SK-MEL-5 (cell line): ENCODE data around the gene CCDC107. TPM values are rescaled to one million over a fixed set of nuclear protein-coding genes. Genes with fewer than 3 reads are reported as not detected.
"Not testable (repeated sequence)": the region's sequence is repeated elsewhere in the genome, so short reads cannot be mapped to it uniquely, and the experiment has no call there.

ENCODE experiments used
- DNase-seq: peaks from one replicate; pipeline ENCODE4 v3.0.0-alpha.2; 2016; ENCODE audit warnings: low read depth, low spot score
- in situ Hi-C: cut with HindIII; loops from 2 replicates; pipeline ENCODE4 v1.10.0; 2016; ENCODE audit warnings: low sequenced_read_pairs, high pct_unique_total_duplicates, low pct_unique_long_range_greater_than_20kb
- polyA plus RNA-seq, 2 experiments: library from polyadenylated mRNA; depleted of rRNA; stranded (reverse); fragments of >200 nt; gene quantifications; 2 replicates each; pipeline ENCODE4 v1.2.3, GENCODE V29; 2015
- total RNA-seq: library from RNA; depleted of rRNA; stranded (reverse); fragments of >200 nt; shearing (Covaris generic); gene quantifications from 2 replicates; pipeline ENCODE4 v1.2.3, GENCODE V29; 2014; rRNA removed

Gene CCDC107, protein sequence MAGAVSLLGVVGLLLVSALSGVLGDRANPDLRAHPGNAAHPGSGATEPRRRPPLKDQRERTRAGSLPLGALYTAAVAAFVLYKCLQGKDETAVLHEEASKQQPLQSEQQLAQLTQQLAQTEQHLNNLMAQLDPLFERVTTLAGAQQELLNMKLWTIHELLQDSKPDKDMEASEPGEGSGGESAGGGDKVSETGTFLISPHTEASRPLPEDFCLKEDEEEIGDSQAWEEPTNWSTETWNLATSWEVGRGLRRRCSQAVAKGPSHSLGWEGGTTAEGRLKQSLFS
- 11.8 and 20.0 TPM in 2 replicates for total RNA-seq
- 15.4 and 16.2 TPM in 2 replicates for polyA plus RNA-seq (2015; cell fraction: cytosol; rRNA removed)
- polyA plus RNA-seq (2015; cell fraction: nucleus; rRNA removed) = 19.8 and 19.9 TPM in 2 replicates

DNA sequence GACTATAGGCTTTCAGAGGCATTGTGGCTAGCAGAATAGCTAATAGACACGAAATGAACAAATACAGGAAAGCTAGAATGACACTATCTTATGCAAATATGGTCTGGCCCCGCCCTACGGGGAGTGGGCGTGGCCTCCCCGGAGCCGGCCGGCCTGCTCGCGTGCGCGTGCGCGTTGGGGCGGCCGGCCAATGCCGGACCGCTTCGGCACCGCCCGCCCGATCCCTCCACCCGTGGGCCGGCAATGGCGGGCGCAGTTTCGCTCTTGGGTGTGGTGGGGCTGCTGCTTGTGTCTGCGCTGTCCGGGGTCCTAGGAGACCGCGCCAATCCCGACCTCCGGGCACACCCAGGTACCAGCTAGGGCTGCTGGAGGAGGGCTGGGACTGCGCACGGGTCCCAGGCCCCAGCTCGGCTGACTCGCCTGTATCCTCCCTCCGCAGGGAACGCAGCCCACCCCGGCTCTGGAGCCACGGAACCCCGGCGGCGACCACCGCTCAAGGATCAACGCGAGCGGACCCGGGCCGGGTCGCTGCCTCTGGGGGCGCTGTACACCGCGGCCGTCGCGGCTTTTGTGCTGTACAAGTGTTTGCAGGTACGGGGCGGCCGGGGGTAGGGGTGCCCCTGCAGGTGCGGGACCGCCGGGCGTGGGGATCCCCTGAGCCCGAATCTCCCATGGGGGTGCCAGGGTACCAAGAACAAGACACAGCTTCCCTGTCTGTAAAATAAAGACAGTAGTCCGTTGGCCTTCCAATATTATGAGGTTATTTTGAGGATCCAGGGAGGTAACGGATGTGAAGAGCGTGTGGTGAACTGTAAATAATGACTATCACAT lies at the start of gene CCDC107:
Gene CCDC107 (plus strand): TSS at position 156 of the 831 bp plus-strand sequence. CDS start 88 bp downstream, at position 244.
- peak; percentile 75 for DNase-seq
- in situ Hi-C loops = no loop called here

DNA sequence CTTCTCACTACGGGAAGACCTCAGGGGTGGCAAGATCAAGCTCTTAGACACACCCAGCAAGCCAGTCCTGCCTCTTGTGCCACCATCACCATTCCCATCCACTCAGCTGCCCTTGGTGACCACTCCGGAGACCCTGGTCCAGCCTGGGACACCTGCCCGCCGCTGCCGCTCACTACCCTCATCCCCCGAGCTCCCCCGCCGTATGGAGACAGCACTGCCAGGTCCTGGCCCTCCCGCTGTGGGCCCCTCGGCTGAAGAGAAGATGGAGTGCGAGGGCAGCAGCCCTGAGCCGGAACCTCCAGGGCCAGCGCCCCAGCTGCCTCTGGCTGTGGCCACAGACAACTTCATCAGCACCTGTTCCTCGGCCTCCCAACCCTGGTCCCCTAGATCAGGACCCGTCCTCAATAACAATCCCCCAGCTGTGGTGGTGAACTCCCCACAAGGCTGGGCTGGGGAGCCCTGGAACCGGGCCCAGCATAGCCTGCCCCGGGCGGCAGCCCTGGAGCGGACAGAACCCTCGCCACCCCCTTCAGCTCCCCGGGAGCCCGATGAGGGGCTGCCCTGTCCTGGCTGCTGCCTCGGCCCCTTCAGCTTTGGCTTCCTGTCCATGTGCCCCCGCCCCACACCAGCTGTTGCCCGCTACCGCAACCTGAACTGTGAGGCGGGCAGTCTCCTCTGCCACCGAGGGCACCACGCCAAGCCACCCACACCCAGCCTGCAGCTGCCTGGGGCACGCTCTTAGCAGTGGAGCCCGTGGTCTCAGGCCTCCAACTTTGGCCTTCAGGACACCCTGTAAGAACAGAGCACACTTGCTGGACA lies 48.9 kb upstream of the CCDC107 start:
- no peak for DNase-seq
- in situ Hi-C loops = no loop called here

DNA sequence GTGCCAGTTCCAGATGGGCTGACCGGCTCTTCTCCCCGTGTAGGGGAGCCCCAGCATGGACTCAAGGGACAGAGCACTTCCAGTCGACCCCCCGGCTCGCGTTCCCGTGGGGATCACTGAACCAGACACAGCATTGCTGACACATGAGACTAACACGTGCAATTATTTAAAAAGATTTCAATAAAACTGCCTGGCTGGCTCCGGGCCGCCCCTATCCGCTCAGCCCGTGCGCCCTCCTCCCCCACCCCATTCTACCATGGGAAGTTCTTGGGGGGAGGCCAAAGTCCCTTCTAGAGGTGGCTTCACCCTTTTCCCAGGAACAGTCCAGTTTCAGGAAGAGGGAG lies 48.3 kb upstream of the CCDC107 start:
- in situ Hi-C loops = no loop called here
- DNase-seq = no peak

DNA sequence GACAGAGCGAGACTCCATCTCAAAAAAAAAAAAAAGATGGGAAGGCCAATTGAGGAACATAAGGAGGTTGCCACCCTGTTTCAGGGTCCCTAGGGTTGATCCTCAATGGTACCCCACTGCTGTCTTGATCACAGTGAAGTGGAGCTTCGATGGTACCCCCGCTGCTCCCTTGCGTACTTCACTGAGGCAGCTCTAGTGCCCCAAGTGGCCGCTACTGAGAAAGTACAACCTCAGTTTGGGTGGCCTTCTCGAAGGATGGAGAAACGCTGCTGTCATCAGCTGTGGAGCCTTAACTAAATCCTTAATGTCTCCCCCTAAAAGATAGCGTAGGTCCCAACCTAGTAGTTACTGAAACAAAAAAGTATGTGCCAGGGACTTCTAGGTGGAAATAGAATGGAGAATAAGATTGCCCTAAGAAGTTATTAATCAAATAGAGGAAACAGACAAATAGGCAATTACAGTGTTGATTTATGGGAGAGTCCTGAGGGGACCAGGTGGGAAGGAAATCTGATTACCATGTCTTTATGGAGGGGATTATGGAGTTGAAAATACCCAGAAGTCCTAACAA lies 46.8 kb upstream of the CCDC107 start:
- peak; percentile 56 for DNase-seq
- in situ Hi-C loops = no loop called here

DNA sequence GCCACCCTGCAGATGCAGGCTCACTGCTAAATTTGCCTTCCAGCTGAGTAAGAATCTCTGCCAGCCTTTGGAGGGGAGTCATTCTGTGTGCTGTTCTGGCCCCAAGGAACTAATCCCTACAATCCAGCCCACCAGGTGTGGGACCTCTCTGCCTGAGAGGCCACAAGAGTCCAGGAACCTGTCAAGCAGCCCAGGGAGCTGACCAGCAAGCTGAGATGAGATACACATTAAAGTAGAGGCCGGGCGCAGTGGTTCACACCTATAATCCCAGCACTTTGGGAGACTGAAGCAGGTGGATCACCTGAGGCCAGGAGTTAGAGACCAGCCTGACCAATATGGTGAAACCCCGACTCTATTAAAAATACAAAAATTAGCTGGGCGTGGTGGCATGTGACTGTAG lies 46.0 kb upstream of the CCDC107 start:
- in situ Hi-C loops, DNase-seq: not testable (repeated sequence)

DNA sequence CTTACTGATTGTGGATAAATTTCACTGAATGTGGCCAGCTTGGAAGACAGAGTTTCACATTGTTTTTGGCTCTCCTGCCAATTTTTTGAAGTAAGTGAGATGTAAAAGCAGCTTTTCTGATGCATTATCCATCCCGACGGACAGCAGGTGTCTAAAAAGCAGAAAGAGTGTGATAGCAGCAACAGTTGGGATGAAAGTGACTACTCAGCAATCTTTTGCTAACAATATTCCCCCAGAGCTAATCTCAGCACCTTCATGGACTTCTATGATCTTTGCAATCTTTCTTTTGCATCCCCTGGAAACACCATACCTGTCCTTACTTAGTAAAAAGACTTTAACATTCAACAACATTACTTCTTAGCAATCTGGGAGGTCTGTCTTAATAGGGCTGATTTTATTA lies 45.2 kb upstream of the CCDC107 start:
- in situ Hi-C loops = no loop called here

DNA sequence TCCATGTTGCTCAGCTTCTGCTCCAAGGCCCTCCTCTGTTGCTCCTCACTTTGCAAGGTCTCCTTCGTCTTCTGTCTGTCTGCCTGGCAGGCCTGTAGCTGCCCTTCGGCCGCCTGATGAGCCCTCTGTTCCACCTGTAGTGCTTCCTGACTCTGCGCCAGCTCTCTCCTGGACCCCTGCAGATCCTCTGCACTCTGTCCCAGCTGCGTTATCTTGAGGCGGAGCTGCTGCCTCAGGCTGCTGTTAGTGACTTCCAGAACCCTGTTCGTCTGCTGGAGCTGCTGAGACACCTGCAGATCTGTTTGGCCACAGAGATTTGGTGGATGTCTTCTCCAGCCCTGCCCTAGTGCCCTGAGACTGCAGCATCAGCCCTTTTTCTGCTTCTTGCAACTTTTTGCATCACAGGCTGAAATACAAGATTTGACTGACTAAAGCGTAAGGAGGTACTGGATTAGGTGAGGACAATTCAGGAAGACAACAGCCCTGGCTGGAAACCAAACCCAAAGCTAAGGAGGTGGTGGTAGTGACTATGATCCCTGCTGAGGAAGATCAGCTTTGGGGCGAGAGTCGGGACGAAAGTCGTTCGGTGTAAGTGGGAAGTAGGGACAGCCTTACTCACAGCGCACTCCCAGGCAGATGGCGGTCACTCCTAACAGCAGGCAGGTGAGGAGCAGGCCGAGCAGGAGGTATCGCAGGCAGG lies 42.0 kb upstream of the CCDC107 start:
- no peak for DNase-seq

More for the DNA sequence above, 45.2 kb upstream of the CCDC107 start:
- no peak for DNase-seq

DNA sequence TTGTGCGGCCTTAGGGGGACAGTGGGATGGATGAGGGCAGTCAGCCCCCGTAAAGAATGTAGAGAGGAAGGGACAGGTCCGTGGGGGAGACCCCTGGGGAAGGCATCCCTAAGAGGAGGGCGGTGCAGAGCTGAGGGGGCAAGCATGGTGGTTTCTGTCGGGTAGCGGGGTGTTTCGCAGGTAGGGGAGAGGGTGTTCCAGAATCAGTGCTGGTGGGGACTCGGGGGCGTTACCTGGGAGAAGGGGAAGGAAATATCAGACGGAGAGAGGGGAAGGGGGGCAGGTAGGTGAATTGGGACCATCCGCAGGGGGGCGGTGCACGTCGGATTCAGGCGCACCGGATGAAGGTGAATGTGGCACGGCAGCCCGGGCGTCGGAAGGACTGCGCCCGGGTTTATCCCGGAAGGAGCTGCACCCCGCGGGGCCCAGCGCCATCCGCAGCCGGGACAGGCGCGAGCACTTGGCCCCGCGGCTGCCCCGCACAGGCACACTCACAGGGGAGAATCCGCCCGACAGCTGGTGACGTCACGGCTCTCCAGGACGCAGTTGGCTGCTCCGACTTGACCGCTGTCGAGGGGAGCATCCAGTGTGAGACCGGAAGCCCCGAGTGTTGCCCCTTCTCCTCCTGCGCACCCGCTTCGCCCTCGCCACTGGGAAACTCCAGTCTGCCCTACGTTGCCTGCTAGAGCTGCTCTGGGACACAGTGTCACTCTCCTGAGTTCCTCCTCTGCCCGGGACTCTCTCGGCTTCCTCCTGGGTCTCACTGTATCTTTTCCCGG lies 41.2 kb upstream of the CCDC107 start:
- peak; percentile 31 for DNase-seq
- in situ Hi-C loops = no loop called here

More for the DNA sequence above, 42.0 kb upstream of the CCDC107 start:
- in situ Hi-C loops = no loop called here

DNA sequence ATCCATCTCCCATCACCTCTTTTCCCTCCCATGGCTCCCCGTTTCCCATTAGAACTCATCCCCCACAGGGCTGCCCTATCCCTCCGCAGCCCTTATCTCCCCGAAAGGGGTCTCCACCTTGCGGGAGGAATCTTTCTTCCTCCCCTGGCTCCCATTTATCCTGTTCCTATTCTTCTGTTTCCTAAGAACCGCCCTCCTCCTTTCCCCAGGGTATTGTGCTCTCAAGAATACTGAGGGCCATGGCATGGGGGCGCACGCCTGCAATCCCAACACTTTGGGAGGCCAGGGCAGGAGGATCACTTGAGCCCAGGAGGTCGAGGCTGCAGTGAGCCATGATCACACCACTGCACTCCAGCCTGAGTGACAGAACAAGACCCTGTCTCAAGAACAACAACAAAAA lies 40.5 kb upstream of the CCDC107 start:
- no peak for DNase-seq
- in situ Hi-C loops = no loop called here

DNA sequence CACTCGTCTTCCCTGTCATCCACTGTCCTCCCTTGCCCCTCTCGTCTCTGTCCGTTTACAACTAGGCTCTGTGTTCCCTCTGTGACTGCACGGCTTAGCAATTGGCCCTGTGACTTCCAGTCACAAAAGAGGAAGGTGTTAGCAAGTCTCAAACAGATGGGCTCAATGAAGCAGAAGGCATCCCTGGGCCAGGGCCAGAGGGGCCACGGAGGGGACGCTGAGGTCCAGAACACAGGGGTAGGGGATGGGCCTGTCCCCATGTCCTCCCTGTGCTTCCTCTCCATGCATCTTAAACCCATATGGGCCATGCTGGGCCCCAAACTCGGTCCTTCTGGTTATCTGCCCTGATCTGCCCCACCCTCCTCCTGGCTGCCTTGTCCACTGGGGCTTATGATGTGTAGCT lies 39.8 kb upstream of the CCDC107 start, which contains the start of gene CD72:
Gene CD72 (minus strand): TSS at position 89 of the 403 bp plus-strand sequence. CDS start 110 bp downstream, outside the sequence.
- in situ Hi-C loops = no loop called here
- no peak for DNase-seq

DNA sequence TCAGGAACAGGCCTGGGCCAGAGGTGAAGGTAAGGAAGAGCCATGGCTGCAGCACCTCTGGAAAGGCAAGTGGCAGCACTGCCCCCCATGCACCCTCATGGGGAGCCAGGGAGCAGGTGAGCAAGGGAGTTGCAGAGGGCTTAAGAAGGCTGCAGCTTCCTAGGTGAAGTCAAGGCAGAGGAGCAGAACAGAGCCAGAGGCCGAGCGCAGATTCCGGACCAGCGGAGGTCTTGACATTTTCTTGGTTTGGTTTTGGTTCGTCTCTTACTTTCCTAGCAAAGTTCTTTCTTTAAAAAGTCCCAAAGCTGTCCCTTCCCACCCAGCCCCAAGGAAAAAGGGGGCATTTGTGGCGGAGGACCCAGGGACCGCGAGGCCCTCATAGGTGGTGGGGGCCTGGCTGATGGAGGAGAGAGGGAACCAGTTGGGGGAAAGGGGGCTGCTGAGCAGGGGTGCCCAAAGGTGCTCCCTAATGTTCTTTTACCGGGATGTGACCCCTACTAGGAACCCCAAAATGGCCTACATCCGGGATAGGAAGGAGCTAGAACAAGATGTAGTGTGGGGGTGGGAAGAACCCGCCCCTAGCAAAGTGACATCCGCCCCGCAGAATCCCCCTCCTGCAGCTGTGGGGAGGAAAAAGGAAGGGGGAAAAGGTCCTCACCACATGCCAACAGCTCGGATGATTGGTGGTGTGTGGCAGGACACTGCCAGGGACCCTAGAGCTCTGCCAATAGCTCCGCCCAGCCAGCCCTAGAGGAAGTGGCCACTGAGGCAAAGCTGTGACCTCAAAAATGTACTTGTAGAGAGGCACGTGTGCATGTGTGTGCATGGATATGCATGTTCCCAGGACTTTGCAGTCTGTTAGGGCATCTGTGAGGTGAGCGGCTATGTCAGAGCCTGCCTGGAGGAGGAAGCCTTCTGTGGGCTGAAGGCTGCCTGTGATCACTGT lies 39.0 kb upstream of the CCDC107 start:
- DNase-seq = no peak
- in situ Hi-C loops = no loop called here

DNA sequence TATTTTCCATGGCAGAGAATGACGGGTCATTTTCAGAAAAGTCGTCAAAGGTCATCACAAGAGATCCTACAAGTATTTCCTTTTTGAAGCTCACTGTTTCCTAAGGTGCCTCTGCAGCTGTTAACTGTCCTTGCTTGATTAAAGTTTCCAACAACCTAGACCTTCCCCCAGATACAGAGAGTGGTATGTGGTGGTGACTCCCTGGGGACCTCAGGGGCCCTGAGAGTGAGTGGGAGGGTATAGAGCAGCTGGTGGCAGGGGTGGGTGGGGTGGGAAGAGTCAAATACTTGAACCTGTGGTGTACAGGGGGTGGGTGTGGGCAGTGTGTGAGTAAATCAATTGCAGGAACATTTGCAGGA lies 38.3 kb upstream of the CCDC107 start:
- in situ Hi-C loops = no loop called here
- DNase-seq = no peak

DNA sequence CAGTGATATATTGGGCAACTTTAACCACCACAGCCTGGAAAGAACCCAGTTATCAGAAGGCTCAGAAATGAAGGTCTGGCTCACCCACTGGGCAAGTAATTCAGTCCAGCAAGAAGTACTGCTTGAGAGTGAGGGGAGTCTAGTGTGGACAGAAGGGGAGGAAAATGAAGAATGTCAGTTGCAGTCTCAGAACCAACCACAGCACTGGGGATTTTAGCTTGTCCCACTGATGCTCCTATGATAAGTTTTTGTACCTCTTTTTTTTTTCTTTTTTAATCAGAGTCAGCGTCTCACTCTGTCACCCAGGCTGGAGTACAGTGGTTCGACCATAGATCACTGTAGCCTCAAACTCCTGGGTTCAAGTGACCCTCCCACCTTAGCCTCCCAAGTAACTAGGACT lies 30.5 kb upstream of the CCDC107 start:
- in situ Hi-C loops = no loop called here
- DNase-seq = no peak

DNA sequence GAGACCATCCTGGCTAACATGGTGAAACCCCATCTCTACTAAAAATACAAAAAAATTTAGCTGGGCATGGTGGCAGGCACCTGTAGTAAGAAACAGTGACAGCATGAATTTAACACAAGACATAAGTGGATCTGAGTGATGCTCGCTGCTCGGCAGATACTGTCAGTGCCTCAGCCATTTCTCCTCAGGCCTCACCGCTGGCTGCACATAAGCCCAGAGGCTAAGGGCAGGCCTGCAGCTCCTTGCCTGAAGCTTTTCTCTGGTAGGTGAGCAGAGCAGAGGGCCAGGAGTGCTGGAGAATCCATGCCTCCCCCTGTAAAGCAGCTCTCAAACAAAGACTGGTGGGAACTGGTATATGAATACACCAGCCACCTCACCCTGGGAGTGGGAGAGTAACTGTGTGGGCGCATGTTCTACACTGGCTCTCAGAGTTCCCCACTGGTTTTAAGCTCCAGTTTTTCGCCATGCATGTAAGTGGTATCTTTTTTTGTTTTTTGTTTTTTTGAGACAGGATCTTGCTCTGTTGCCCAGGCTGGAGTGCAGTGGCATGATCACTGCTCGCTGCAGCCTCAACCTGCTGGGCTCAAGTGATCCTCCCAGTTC lies 29.6 kb upstream of the CCDC107 start:
- in situ Hi-C loops = no loop called here
- DNase-seq = no peak

DNA sequence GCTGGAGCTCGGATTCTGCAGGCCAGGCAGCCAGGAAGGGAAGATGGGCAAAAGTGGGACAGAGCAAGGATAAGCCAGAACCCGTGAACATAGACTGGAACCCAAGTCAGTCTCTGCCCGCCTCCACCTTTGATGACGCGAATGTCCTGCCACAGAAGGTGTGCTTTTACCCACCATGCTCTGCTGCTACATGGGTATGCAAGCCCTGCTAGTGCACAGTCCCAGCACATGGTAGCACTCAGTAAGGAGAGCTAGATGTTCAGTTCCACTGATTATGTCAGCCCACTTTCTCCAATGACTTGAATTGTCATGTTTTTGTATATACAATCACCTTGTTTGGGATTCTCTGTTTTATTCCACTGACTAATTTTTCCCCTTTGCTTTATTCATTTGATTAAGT lies 28.5 kb upstream of the CCDC107 start:
- DNase-seq = no peak

More for the DNA sequence above, 28.5 kb upstream of the CCDC107 start:
- in situ Hi-C loops = no loop called here
